WTC11 (cell line): ENCODE data around the gene CSN3. TPM values are rescaled to one million over a fixed set of nuclear protein-coding genes. Genes with fewer than 3 reads are reported as not detected.

Experiments
- ATAC-seq: fragments of 200-7000 bp; cut with Tn5 transposase; 2 replicates; pipeline ENCODE4 v1.10.0; 2021; ENCODE audit warnings: mild to moderate bottlenecking, moderate library complexity
- CTCF ChIA-PET: fragments of 300-600 bp; sonication (Branson Sonifier 250); formaldehyde crosslinking; loops from one replicate; lab custom pipeline; 2021; ENCODE audit warnings: antibody characterized with exemption; lab: Charles Lee
- POLR2A ChIA-PET: fragments of 350-600 bp; sonication (Branson Sonifier 250); formaldehyde crosslinking; loops from one replicate; lab custom pipeline; 2021; ENCODE audit warnings: antibody characterized with exemption; lab: Charles Lee
- DNase-seq: peaks from one replicate; pipeline ENCODE4 v3.0.0; 2021; ENCODE audit warnings: low spot score
- H3K27ac Mint-ChIP-seq: 2 replicates; pipeline ENCODE4 v1.8.0; 2021; ENCODE audit warnings: mixed read lengths
- H3K27me3 Mint-ChIP-seq: 2 replicates; pipeline ENCODE4 v1.8.0; 2021; ENCODE audit warnings: low read depth, mild to moderate bottlenecking, moderate library complexity, mixed read lengths
- H3K36me3 Mint-ChIP-seq: 2 replicates; pipeline ENCODE4 v1.8.0; 2021; ENCODE audit warnings: mixed read lengths
- H3K4me1 Mint-ChIP-seq: 2 replicates; pipeline ENCODE4 v1.8.0; 2022; ENCODE audit warnings: mixed read lengths
- H3K4me3 Mint-ChIP-seq: 2 replicates; pipeline ENCODE4 v1.8.0; 2021; ENCODE audit warnings: mild to moderate bottlenecking, moderate library complexity, mixed read lengths
- H3K9me3 Mint-ChIP-seq: 2 replicates; pipeline ENCODE4 v1.8.0; 2021; ENCODE audit warnings: mixed read lengths
- ERG ChIP-seq: fragments of 250-450 bp; sonication (Bioruptor Pico); IDR thresholded peaks from 2 replicates; pipeline ENCODE4 v1.8.0; 2021; ENCODE audit warnings: mild to moderate bottlenecking
- FOXJ3 ChIP-seq: sonication (generic); formaldehyde crosslinking; IDR thresholded peaks from 2 replicates; pipeline ENCODE4 v1.9.0; 2021; ENCODE audit warnings: missing genetic modification reagents, mild to moderate bottlenecking, borderline replicate concordance
- GTF2I ChIP-seq: fragments of 250-450 bp; sonication (Bioruptor Pico); conservative IDR thresholded peaks from 2 replicates; pipeline ENCODE4 v1.4.0; 2021; ENCODE audit warnings: mild to moderate bottlenecking
- IRF2 ChIP-seq: sonication (generic); formaldehyde crosslinking; IDR thresholded peaks from 2 replicates; pipeline ENCODE4 v1.8.0; 2022; ENCODE audit warnings: low read depth, missing genetic modification reagents, borderline replicate concordance
- JUN ChIP-seq: sonication (generic); formaldehyde crosslinking; IDR thresholded peaks from 2 replicates; pipeline ENCODE4 v1.8.0; 2023; ENCODE audit warnings: mild to moderate bottlenecking, missing genetic modification reagents
- NFYB ChIP-seq: sonication (generic); formaldehyde crosslinking; conservative IDR thresholded peaks from 2 replicates; pipeline ENCODE4 v1.8.0; 2022; ENCODE audit warnings: low read depth, missing genetic modification reagents
- NR3C1 ChIP-seq: sonication (generic); formaldehyde crosslinking; conservative IDR thresholded peaks from 2 replicates; pipeline ENCODE4 v1.8.1; 2023; ENCODE audit warnings: low read depth, mild to moderate bottlenecking, missing genetic modification reagents
- OVOL2 ChIP-seq: fragments of 250-450 bp; sonication (Bioruptor Pico); IDR thresholded peaks from 2 replicates; pipeline ENCODE4 v1.9.0; 2021; ENCODE audit warnings: mild to moderate bottlenecking, borderline replicate concordance
- RELA ChIP-seq: sonication (generic); formaldehyde crosslinking; IDR thresholded peaks from 2 replicates; pipeline ENCODE4 v1.8.1; 2022; ENCODE audit warnings: missing genetic modification reagents, mild to moderate bottlenecking, borderline replicate concordance
- SP1 ChIP-seq: sonication (generic); formaldehyde crosslinking; conservative IDR thresholded peaks from 2 replicates; pipeline ENCODE4 v1.8.1; 2022; ENCODE audit warnings: missing genetic modification reagents
- USF2 ChIP-seq: sonication (generic); formaldehyde crosslinking; IDR thresholded peaks from 2 replicates; pipeline ENCODE4 v1.8.1; 2023; ENCODE audit warnings: mild to moderate bottlenecking, missing genetic modification reagents, moderate library complexity
- ZBTB21 ChIP-seq: sonication (generic); formaldehyde crosslinking; IDR thresholded peaks from 2 replicates; pipeline ENCODE4 v1.8.1; 2023; ENCODE audit warnings: mild to moderate bottlenecking, missing genetic modification reagents, borderline replicate concordance
- ZNF121 ChIP-seq: sonication (generic); formaldehyde crosslinking; IDR thresholded peaks from 2 replicates; pipeline ENCODE4 v1.8.0; 2023; ENCODE audit warnings: missing genetic modification reagents
- ZNF425 ChIP-seq: fragments of 250-450 bp; sonication (Bioruptor Pico); conservative IDR thresholded peaks from 2 replicates; pipeline ENCODE4 v1.9.0; 2021; ENCODE audit warnings: mild to moderate bottlenecking
- total RNA-seq: library from RNA; stranded (reverse); gene quantifications from 3 replicates; pipeline ENCODE4 v1.2.3, GENCODE V29; 2021
- TF ChIP-seq, protein P1 (sequence below): fragments of 250-450 bp; sonication (Bioruptor Pico); IDR thresholded peaks from 2 replicates; pipeline ENCODE4 v1.9.0; 2021; ENCODE audit warnings: mild to moderate bottlenecking
- TF ChIP-seq, protein P2 (sequence below): fragments of 250-450 bp; sonication (Bioruptor Pico); IDR thresholded peaks from 2 replicates; pipeline ENCODE4 v2.1.2; 2022; ENCODE audit warnings: mild to moderate bottlenecking, moderate library complexity
- TF ChIP-seq, protein P3 (sequence below): sonication (generic); formaldehyde crosslinking; IDR thresholded peaks from 2 replicates; pipeline ENCODE4 v1.8.0; 2022; ENCODE audit warnings: mild to moderate bottlenecking, missing genetic modification reagents

Gene CSN3
- total RNA-seq, 1 experiment from 2014 or later, result not detected

DNA sequence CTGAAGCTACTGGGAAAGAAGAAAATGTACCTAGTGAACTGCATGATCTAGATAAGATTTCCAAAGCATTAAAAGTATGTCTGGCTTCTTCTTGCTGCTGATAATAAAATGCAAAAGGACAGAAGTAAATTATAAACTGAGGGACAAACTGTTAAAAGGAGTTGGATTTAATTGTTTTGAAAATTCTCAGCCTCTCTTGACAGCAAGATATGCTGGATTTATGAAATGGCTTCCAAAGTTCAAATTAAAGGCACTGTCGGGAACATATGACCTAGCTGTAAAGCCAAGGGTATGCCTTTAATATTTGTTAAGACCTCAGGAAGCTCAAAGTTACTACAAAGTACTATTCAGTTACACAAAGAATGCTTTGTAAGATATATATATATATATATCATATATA lies 46.3 kb downstream of the CSN3 start (continued):
- no peak for TF ChIP-seq ERG (CRISPR knock-in tag)
- TF ChIP-seq, protein P1, sequence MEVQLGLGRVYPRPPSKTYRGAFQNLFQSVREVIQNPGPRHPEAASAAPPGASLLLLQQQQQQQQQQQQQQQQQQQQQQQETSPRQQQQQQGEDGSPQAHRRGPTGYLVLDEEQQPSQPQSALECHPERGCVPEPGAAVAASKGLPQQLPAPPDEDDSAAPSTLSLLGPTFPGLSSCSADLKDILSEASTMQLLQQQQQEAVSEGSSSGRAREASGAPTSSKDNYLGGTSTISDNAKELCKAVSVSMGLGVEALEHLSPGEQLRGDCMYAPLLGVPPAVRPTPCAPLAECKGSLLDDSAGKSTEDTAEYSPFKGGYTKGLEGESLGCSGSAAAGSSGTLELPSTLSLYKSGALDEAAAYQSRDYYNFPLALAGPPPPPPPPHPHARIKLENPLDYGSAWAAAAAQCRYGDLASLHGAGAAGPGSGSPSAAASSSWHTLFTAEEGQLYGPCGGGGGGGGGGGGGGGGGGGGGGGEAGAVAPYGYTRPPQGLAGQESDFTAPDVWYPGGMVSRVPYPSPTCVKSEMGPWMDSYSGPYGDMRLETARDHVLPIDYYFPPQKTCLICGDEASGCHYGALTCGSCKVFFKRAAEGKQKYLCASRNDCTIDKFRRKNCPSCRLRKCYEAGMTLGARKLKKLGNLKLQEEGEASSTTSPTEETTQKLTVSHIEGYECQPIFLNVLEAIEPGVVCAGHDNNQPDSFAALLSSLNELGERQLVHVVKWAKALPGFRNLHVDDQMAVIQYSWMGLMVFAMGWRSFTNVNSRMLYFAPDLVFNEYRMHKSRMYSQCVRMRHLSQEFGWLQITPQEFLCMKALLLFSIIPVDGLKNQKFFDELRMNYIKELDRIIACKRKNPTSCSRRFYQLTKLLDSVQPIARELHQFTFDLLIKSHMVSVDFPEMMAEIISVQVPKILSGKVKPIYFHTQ (CRISPR knock-in tag), result no peak
- TF ChIP-seq NFYB, result no peak
- TF ChIP-seq, all 79 proteins: peak for 0

DNA sequence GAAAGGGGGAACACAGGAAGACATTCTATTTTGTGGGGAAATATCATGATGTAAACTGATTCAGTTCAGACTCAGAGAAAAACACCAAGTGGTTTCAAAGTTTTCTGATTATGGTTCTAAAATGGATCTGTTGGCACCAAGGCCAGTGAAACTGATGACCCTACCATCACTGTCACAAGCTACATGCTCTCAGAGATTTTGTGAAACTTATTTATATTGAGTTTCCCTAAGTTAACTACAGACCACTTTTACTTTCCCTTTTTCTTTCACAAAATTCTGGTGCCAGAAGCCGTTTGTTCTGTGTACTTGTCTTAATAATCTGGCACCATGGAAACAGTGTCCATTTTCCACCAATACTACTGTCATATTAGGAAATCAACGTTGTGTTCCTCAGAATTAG lies 48.9 kb downstream of the CSN3 start:
- H3K27me3 Mint-ChIP-seq, result no peaks in the 10 kb centered on the region
- TF ChIP-seq FOXJ3 (CRISPR knock-in tag) (no peak), USF2 (CRISPR knock-in tag) (no peak), GTF2I (CRISPR knock-in tag) (no peak), JUN (CRISPR knock-in tag) (no peak), IRF2 (CRISPR knock-in tag) (no peak), NR3C1 (CRISPR knock-in tag) (no peak), SP1 (CRISPR knock-in tag) (no peak), ZNF121 (CRISPR knock-in tag) (no peak), RELA (CRISPR knock-in tag) (no peak), OVOL2 (CRISPR knock-in tag) (no peak), ZNF425 (CRISPR knock-in tag) (no peak), ZBTB21 (no peak)
- TF ChIP-seq, protein P2, sequence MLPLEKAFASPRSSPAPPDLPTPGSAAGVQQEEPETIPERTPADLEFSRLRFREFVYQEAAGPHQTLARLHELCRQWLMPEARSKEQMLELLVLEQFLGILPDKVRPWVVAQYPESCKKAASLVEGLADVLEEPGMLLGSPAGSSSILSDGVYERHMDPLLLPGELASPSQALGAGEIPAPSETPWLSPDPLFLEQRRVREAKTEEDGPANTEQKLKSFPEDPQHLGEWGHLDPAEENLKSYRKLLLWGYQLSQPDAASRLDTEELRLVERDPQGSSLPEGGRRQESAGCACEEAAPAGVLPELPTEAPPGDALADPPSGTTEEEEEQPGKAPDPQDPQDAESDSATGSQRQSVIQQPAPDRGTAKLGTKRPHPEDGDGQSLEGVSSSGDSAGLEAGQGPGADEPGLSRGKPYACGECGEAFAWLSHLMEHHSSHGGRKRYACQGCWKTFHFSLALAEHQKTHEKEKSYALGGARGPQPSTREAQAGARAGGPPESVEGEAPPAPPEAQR, result no peak
- TF ChIP-seq, protein P3, sequence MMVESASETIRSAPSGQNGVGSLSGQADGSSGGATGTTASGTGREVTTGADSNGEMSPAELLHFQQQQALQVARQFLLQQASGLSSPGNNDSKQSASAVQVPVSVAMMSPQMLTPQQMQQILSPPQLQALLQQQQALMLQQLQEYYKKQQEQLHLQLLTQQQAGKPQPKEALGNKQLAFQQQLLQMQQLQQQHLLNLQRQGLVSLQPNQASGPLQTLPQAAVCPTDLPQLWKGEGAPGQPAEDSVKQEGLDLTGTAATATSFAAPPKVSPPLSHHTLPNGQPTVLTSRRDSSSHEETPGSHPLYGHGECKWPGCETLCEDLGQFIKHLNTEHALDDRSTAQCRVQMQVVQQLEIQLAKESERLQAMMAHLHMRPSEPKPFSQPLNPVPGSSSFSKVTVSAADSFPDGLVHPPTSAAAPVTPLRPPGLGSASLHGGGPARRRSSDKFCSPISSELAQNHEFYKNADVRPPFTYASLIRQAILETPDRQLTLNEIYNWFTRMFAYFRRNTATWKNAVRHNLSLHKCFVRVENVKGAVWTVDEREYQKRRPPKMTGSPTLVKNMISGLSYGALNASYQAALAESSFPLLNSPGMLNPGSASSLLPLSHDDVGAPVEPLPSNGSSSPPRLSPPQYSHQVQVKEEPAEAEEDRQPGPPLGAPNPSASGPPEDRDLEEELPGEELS (CRISPR knock-in tag), result no peak
- no peaks in the 10 kb centered on the region for H3K9me3 Mint-ChIP-seq
- POLR2A ChIA-PET, result no interaction called here
- H3K36me3 Mint-ChIP-seq, result no peaks in the 10 kb centered on the region
- CTCF ChIA-PET, result no interaction called here
- DNase-seq (no peak), ATAC-seq (no peak)
- H3K27ac Mint-ChIP-seq, result no peak overlapping the region
- no peak overlapping the region for H3K4me3 Mint-ChIP-seq
- H3K4me1 Mint-ChIP-seq, result no peaks in the 10 kb centered on the region
